Activated B cell treated with CpG ODN at 0.5 μM for 24 hours (primary cell): ENCODE data around the gene STARD9. TPM values are rescaled to one million over a fixed set of nuclear protein-coding genes. Genes with fewer than 3 reads are reported as not detected.

Experiments
- ATAC-seq: fragments of 200-7000 bp; cut with Tn5 transposase; one replicate; pipeline ENCODE4 v1.10.0; 2021; ENCODE audit warnings: low read depth, mild to moderate bottlenecking, moderate library complexity
- CTCF ChIA-PET: fragments of 350-600 bp; sonication (Branson Sonifier 250); formaldehyde crosslinking; loops from one replicate; lab custom pipeline; 2021; ENCODE audit warnings: antibody characterized with exemption; lab: Charles Lee
- POLR2A ChIA-PET: fragments of 350-600 bp; sonication (Branson Sonifier 250); formaldehyde crosslinking; loops from one replicate; lab custom pipeline; 2021; ENCODE audit warnings: antibody characterized with exemption; lab: Charles Lee
- DNase-seq: peaks from one replicate; pipeline ENCODE4 v3.0.0; 2022
- H3K27ac Mint-ChIP-seq: one replicate; pipeline ENCODE4 v1.8.0; 2020; ENCODE audit warnings: mixed read lengths
- H3K27me3 Mint-ChIP-seq: one replicate; pipeline ENCODE4 v1.8.0; 2021; ENCODE audit warnings: mixed read lengths
- H3K36me3 Mint-ChIP-seq: one replicate; pipeline ENCODE4 v1.8.0; 2021; ENCODE audit warnings: low read depth, mixed read lengths
- H3K4me1 Mint-ChIP-seq: one replicate; pipeline ENCODE4 v1.8.0; 2021; ENCODE audit warnings: mixed read lengths
- H3K4me3 Mint-ChIP-seq: one replicate; pipeline ENCODE4 v1.8.0; 2020; ENCODE audit warnings: mild to moderate bottlenecking, mixed read lengths
- H3K9me3 Mint-ChIP-seq: one replicate; pipeline ENCODE4 v1.8.0; 2020; ENCODE audit warnings: mixed read lengths
- CTCF ChIP-seq: fragments of 200-600 bp; IDR thresholded peaks from one replicate; pipeline ENCODE4 v1.8.0; 2022; ENCODE audit warnings: antibody characterized with exemption, mild to moderate bottlenecking
- intact Hi-C: fragments of 100-400 bp; cut with micrococcal nuclease; formaldehyde crosslinking; loops from one replicate; pipeline ENCODE4 v1.15.1; 2024
- total RNA-seq: library from RNA; stranded (reverse); gene quantifications from 2 replicates; pipeline ENCODE4 v1.2.3, GENCODE V29; 2022

STARD9 gene
- total RNA-seq, 1 donor from 2014 or later = 7.1 TPM

GRCh38 chr15:42741710-42742109, 166.3 kb downstream of the STARD9 start:
- Mint-ChIP-seq H3K4me1 (peaks cover 6% of the 10 kb centered on the region), H3K27ac (no peak overlapping the region), H3K27me3 (no peaks in the 10 kb centered on the region), H3K36me3 (peaks cover 21% of the 10 kb centered on the region), H3K9me3 (no peaks in the 10 kb centered on the region), H3K4me3 (no peak overlapping the region)
- no peak for TF ChIP-seq CTCF
- ChIA-PET POLR2A (no interaction called here), CTCF (no interaction called here)
- intact Hi-C loops = no loop called here
- no peak for ATAC-seq
- no peak for DNase-seq

- CTCF ChIA-PET = no interaction called here
- H3K27ac Mint-ChIP-seq = no peak overlapping the region
- H3K9me3 Mint-ChIP-seq = no peaks in the 10 kb centered on the region
These were observed 166.7 kb downstream of the STARD9 start for GRCh38 chr15:42742149-42742548.

GRCh38 chr15:42744195-42744594, 168.8 kb downstream of the STARD9 start:
- ATAC-seq = no peak
- H3K9me3 Mint-ChIP-seq = no peaks in the 10 kb centered on the region
- H3K36me3 Mint-ChIP-seq = peaks cover 21% of the 10 kb centered on the region
- intact Hi-C loops = no loop called here
- no peak for TF ChIP-seq CTCF
- no peaks in the 10 kb centered on the region for H3K27me3 Mint-ChIP-seq
- ChIA-PET CTCF (no interaction called here), POLR2A (no interaction called here)
- H3K4me3 Mint-ChIP-seq = no peak overlapping the region
- H3K27ac Mint-ChIP-seq = no peak overlapping the region
- no peak for DNase-seq
- H3K4me1 Mint-ChIP-seq = no peaks in the 10 kb centered on the region

More at GRCh38 chr15:42742149-42742548, 166.7 kb downstream of the STARD9 start:
- ATAC-seq (no peak), DNase-seq (no peak)
- Mint-ChIP-seq H3K36me3 (peaks cover 21% of the 10 kb centered on the region), H3K4me3 (no peak overlapping the region), H3K4me1 (peaks cover 5% of the 10 kb centered on the region), H3K27me3 (no peaks in the 10 kb centered on the region)
- POLR2A ChIA-PET = no interaction called here
- TF ChIP-seq CTCF = no peak
- intact Hi-C loops = no loop called here

GRCh38 chr15:42749266-42749665, 173.9 kb downstream of the STARD9 start:
- no peaks in the 10 kb centered on the region for H3K4me1 Mint-ChIP-seq
- intact Hi-C loops = no loop called here

GRCh38 chr15:42750306-42750705, 174.9 kb downstream of the STARD9 start:
- no peak overlapping the region for H3K27ac Mint-ChIP-seq
- CTCF ChIA-PET = no interaction called here
- ATAC-seq (no peak), DNase-seq (no peak)
- no peak overlapping the region for H3K4me3 Mint-ChIP-seq
- no peak for TF ChIP-seq CTCF
- no peaks in the 10 kb centered on the region for H3K27me3 Mint-ChIP-seq
- POLR2A ChIA-PET = no interaction called here
- peaks cover 5% of the 10 kb centered on the region for H3K9me3 Mint-ChIP-seq
- intact Hi-C loops = no loop called here
- no peaks in the 10 kb centered on the region for H3K4me1 Mint-ChIP-seq
- peaks cover 48% of the 10 kb centered on the region for H3K36me3 Mint-ChIP-seq

More at GRCh38 chr15:42749266-42749665, 173.9 kb downstream of the STARD9 start:
- H3K9me3 Mint-ChIP-seq = peaks cover 5% of the 10 kb centered on the region
- POLR2A ChIA-PET = no interaction called here
- DNase-seq (no peak), ATAC-seq (no peak)
- H3K4me3 Mint-ChIP-seq = no peak overlapping the region
- no peaks in the 10 kb centered on the region for H3K27me3 Mint-ChIP-seq
- peaks cover 51% of the 10 kb centered on the region for H3K36me3 Mint-ChIP-seq
- CTCF ChIA-PET = no interaction called here
- no peak for TF ChIP-seq CTCF
- no peak overlapping the region for H3K27ac Mint-ChIP-seq
